GM12878 (cell line): ENCODE data around the gene PHACTR3. TPM values are rescaled to one million over a fixed set of nuclear protein-coding genes. Genes with fewer than 3 reads are reported as not detected.

Experiments used
- ATAC-seq: fragments of 200-7000 bp; cut with Tn5 transposase; 3 replicates; pipeline ENCODE4 v1.9.1; 2020; ENCODE audit warnings: mild to moderate bottlenecking, moderate library complexity
- BruUV-seq: library from RNA; stranded (reverse); fragments of 400-500 nt; replicated peaks from 2 replicates; lab custom pipeline; 2021; lab: Mats Ljungman, UMichigan
- CTCF ChIA-PET: fragments of 300-600 bp; sonication (Branson Sonifier 250); formaldehyde crosslinking; extraction: SDS; loops from one replicate; lab custom pipeline; 2021; ENCODE audit warnings: inconsistent platforms; lab: Yijun Ruan, JAX
- POLR2A ChIA-PET: fragments of 350-600 bp; formaldehyde crosslinking; extraction: SDS; loops from one replicate; lab custom pipeline; 2021; ENCODE audit warnings: inconsistent platforms; lab: Charles Lee
- RAD21 ChIA-PET: fragments of 300-600 bp; sonication (Branson Sonifier 250); formaldehyde crosslinking; loops from one replicate; lab custom pipeline; 2023; ENCODE audit warnings: antibody characterized with exemption; ENCODE audit not compliant: unreplicated experiment; lab: Charles Lee
- SMC1A ChIA-PET: fragments of 300-600 bp; sonication (Branson Sonifier 250); formaldehyde crosslinking; loops from one replicate; lab custom pipeline; 2023; ENCODE audit not compliant: unreplicated experiment, uncharacterized antibody; lab: Charles Lee
- DNase-seq: peaks from one replicate; pipeline ENCODE4 v3.0.0-alpha.2; 2011; ENCODE audit warnings: low read depth, low spot score
- FAIRE-seq: peaks from 3 replicates; lab custom pipeline; 2011; peaks lifted over from hg19 to GRCh38; lab: Jason Lieb, UNC
- H2AFZ ChIP-seq: 2 replicates; pipeline ENCODE4 v1.6.0; 2011; ENCODE audit warnings: low read depth, low read length, control low read depth; ENCODE audit not compliant: control insufficient read depth
- H3K27ac ChIP-seq: 2 replicates; pipeline ENCODE4 v1.5.1; 2011; ENCODE audit warnings: control low read depth; ENCODE audit not compliant: control insufficient read depth, insufficient read depth
- H3K27me3 ChIP-seq, 2 experiments: replicated peaks in 1 of 2; 2 replicates each; pipeline versions ENCODE4 v1.6.0 to v1.6.1; 2011; ENCODE audit warnings: low read length in 1 of 2; ENCODE audit not compliant: control insufficient read depth in 2 of 2, insufficient read depth in 2 of 2
- H3K36me3 ChIP-seq, 2 experiments: 2 replicates each; pipeline ENCODE4 v1.5.1; 2011; ENCODE audit warnings: low read length in 1 of 2; ENCODE audit not compliant: control insufficient read depth in 2 of 2, insufficient read depth in 2 of 2
- H3K4me1 ChIP-seq: 2 replicates; pipeline ENCODE4 v1.6.1; 2011; ENCODE audit warnings: mild to moderate bottlenecking, low read length, moderate library complexity, mixed read lengths; ENCODE audit not compliant: control insufficient read depth, insufficient read depth
- H3K4me2 ChIP-seq: 2 replicates; pipeline ENCODE4 v1.6.0; 2011; ENCODE audit warnings: control low read depth; ENCODE audit not compliant: control insufficient read depth, insufficient read depth
- H3K4me3 ChIP-seq: fragments of 200-600 bp; sonication (generic); 2 replicates; pipeline ENCODE4 v1.5.1; 2016
- H3K79me2 ChIP-seq: 2 replicates; pipeline ENCODE4 v1.6.0; 2011; ENCODE audit warnings: low read length; ENCODE audit not compliant: control insufficient read depth, insufficient read depth
- H3K9ac ChIP-seq: 2 replicates; pipeline ENCODE4 v1.8.0; 2011; ENCODE audit warnings: low read length, control low read depth, mixed read lengths; ENCODE audit not compliant: control insufficient read depth, insufficient read depth
- H3K9me3 ChIP-seq: replicated peaks from 3 replicates; pipeline ENCODE4 v1.5.1; 2011; ENCODE audit warnings: mild to moderate bottlenecking, low read length; ENCODE audit not compliant: control insufficient read depth, insufficient read depth
- H4K20me1 ChIP-seq: 2 replicates; pipeline ENCODE4 v1.6.0; 2011; ENCODE audit not compliant: control insufficient read depth, insufficient read depth
- GATAD2B ChIP-seq: fragments of 450-650 bp; conservative IDR thresholded peaks from 2 replicates; pipeline ENCODE4 v1.6.1; 2017; ENCODE audit warnings: low read depth, mild to moderate bottlenecking, moderate library complexity
- HDAC2 ChIP-seq: fragments of 200-600 bp; sonication (generic); IDR thresholded peaks from 2 replicates; pipeline ENCODE4 v1.6.1; 2017
- HDAC6 ChIP-seq: fragments of 200-600 bp; sonication (generic); IDR thresholded peaks from one replicate; pipeline ENCODE4 v1.8.0; 2017; ENCODE audit warnings: antibody characterized with exemption; ENCODE audit not compliant: unreplicated experiment
- PAX5 ChIP-seq: IDR thresholded peaks from 2 replicates; pipeline ENCODE4 v1.6.1; 2011; ENCODE audit warnings: low read depth, low read length, borderline replicate concordance
- PML ChIP-seq: IDR thresholded peaks from 2 replicates; pipeline ENCODE4 v1.6.1; 2012; ENCODE audit warnings: low read length, inconsistent platforms
- POLR2A ChIP-seq: IDR thresholded peaks from 2 replicates; pipeline ENCODE4 v1.6.1; 2011; ENCODE audit warnings: low read depth, mild to moderate bottlenecking, low read length
- RAD21 ChIP-seq: IDR thresholded peaks from 2 replicates; pipeline ENCODE4 v1.6.1; 2011; ENCODE audit warnings: mild to moderate bottlenecking, low read depth, low read length, moderate library complexity; ENCODE audit not compliant: insufficient read depth
- RB1 ChIP-seq: fragments of 450-650 bp; formaldehyde crosslinking; IDR thresholded peaks from 2 replicates; pipeline ENCODE4 v1.6.1; 2017; ENCODE audit warnings: mild to moderate bottlenecking, borderline replicate concordance
- SKIL ChIP-seq: fragments of 450-650 bp; IDR thresholded peaks from 2 replicates; pipeline ENCODE4 v1.6.1; 2017; ENCODE audit warnings: mild to moderate bottlenecking, low read depth, inconsistent platforms; ENCODE audit not compliant: poor library complexity, severe bottlenecking
- SMC3 ChIP-seq: IDR thresholded peaks from 2 replicates; pipeline ENCODE4 v1.6.1; 2011; ENCODE audit warnings: low read length, improper control_type of control experiment, borderline replicate concordance
- SP1 ChIP-seq: IDR thresholded peaks from one replicate; pipeline ENCODE4 v1.6.1; 2011; ENCODE audit warnings: low read depth, low read length
- SPI1 ChIP-seq: IDR thresholded peaks from 2 replicates; pipeline ENCODE4 v1.6.1; 2011; ENCODE audit warnings: low read depth, mild to moderate bottlenecking, low read length, moderate library complexity, borderline replicate concordance; ENCODE audit not compliant: insufficient read depth
- TAF1 ChIP-seq: IDR thresholded peaks from 2 replicates; pipeline ENCODE4 v1.6.1; 2011; ENCODE audit warnings: mild to moderate bottlenecking, low read depth, low read length, borderline replicate concordance
- ZNF217 ChIP-seq: fragments of 450-650 bp; IDR thresholded peaks from 2 replicates; pipeline ENCODE4 v1.6.1; 2017; ENCODE audit warnings: antibody characterized with exemption, mild to moderate bottlenecking
- ZSCAN29 ChIP-seq: fragments of 450-650 bp; IDR thresholded peaks from 2 replicates; pipeline ENCODE4 v1.6.1; 2017; ENCODE audit warnings: mild to moderate bottlenecking, moderate library complexity
- WGBS: methylation state at CpG from one replicate; pipeline ENCODE4 v1.1.6; 2016; ENCODE audit warnings: low lambda C conversion rate; ENCODE audit not compliant: insufficient replicate concordance, insufficient coverage; ENCODE audit errors: missing lambda C conversion rate; 5-methylcytosine and 5-hydroxymethylcytosine counted together
- in situ Hi-C: fragments of 300-500 bp; cut with MboI; formaldehyde crosslinking; loops from 9 replicates; pipeline ENCODE4 v1.14.3; 2018; ENCODE audit warnings: mixed read lengths
- intact Hi-C: fragments of 100-400 bp; cut with micrococcal nuclease; formaldehyde crosslinking; loops from one replicate; pipeline ENCODE4 v1.14.2; 2022; ENCODE audit not compliant: unreplicated experiment
- polyA plus RNA-seq, 11 experiments: library from polyadenylated mRNA; depleted of rRNA in 4 of 11; unstranded in 6 of 11; stranded (reverse) in 5 of 11; fragments of >200 nt; fragmentation: Nextera tagmentation in 4 of 11; fragmentation: Illumina TruSeq in 1 of 11; extraction: Ambion mirVana in 4 of 11; extraction: Trizol in 1 of 11; gene quantifications; 1 replicate in 1 of 11; 2 replicates in 10 of 11; pipeline versions ENCODE4 v1.2.1 to v1.2.3, GENCODE V29; 2011 to 2016; ENCODE audit warnings: inconsistent platforms in 2 of 11, missing spikeins in 2 of 11, low read depth in 1 of 11
- total RNA-seq, 4 experiments: library from RNA; depleted of rRNA in 3 of 4; stranded (reverse); fragments of >200 nt in 3 of 4; fragmentation: Illumina TruSeq in 1 of 4; extraction: Trizol in 1 of 4; gene quantifications; 2 replicates each; pipeline versions ENCODE4 v1.2.1 to v1.2.3, GENCODE V29; 2013 to 2021

PHACTR3 gene
- total and polyA plus RNA-seq, 10 of the 15 experiments (the other 5 are each of a cell fraction or from before 2014, with no cell fraction given) = 0.17 to 2.7 (median 0.27) TPM; not detected in 1

- ChIA-PET CTCF (no interaction called here), RAD21 (no interaction called here), SMC1A (no interaction called here), POLR2A (no interaction called here)
- Histone ChIP-seq H3K9ac (no peak overlapping the region), H3K4me2 (no peak overlapping the region), H3K27ac (no peak overlapping the region), H3K4me1 (no peaks in the 10 kb centered on the region), H3K4me3 (no peak overlapping the region), H3K27me3 (peaks cover 0 to 2% of the 10 kb centered on the region in 2 experiments; a peak in 1 of 4 replicates), H2AFZ (no peak overlapping the region), H4K20me1 (no peaks in the 10 kb centered on the region), H3K36me3 (no peaks in the 10 kb centered on the region), H3K9me3 (no peaks in the 10 kb centered on the region), H3K79me2 (no peaks in the 10 kb centered on the region)
- TF ChIP-seq ZSCAN29 (no peak), SP1 (no peak), POLR2A (no peak), PML (no peak), SKIL (no peak), SMC3 (no peak), HDAC2 (no peak), ZNF217 (no peak), RB1 (no peak), RAD21 (no peak), SPI1 (no peak), TAF1 (no peak), HDAC6 (no peak), GATAD2B (no peak), PAX5 (no peak)
- in situ Hi-C loops = no loop called here
- BruUV-seq = no TSS peak
- intact Hi-C loops = no loop called here
- WGBS = 50% methylated on average over 12 of the region's 12 CpGs
- ATAC-seq = no peak
- DNase-seq = no peak
- FAIRE-seq = no peak
These were observed 13.3 kb upstream of the PHACTR3 start for GRCh38 chr20:59591061-59591460.
